Activated T-cell treated with anti-CD3 and anti-CD28 coated beads, Interleukin-2, amount 50 U/mL, for 72 hours (primary cell): ENCODE data around the gene SOX6. TPM values are rescaled to one million over a fixed set of nuclear protein-coding genes. Genes with fewer than 3 reads are reported as not detected.
"Not testable (repeated sequence)": the region's sequence is repeated elsewhere in the genome, so short reads cannot be mapped to it uniquely, and the experiment has no call there.

Experiments
- ATAC-seq, 2 donors: fragments of 150-1000 bp; cut with Tn5 transposase; replicated peaks in 1 of 2; 2 replicates each; pipeline ENCODE4 v1.10.0; 2021; ENCODE audit warnings: moderate library complexity in 2 of 2, mild to moderate bottlenecking in 1 of 2
- DNase-seq, 2 donors: peaks; one replicate each; pipeline ENCODE4 v3.0.0; 2021 to 2022; ENCODE audit warnings: mixed read lengths in 1 of 2
- H3K27ac Mint-ChIP-seq: one replicate; pipeline ENCODE4 v1.8.0; 2022; ENCODE audit warnings: mild to moderate bottlenecking, moderate library complexity, mixed read lengths
- H3K27me3 Mint-ChIP-seq: one replicate; pipeline ENCODE4 v1.8.0; 2022; ENCODE audit warnings: low read depth, mixed read lengths
- H3K36me3 Mint-ChIP-seq, 2 donors: one replicate each; pipeline ENCODE4 v1.8.0; 2022; ENCODE audit warnings: mixed read lengths in 2 of 2, mild to moderate bottlenecking in 1 of 2; ENCODE audit not compliant: insufficient read depth in 2 of 2
- H3K4me1 Mint-ChIP-seq: one replicate; pipeline ENCODE4 v1.8.0; 2022; ENCODE audit warnings: low read depth, mixed read lengths
- H3K4me3 Mint-ChIP-seq, 2 donors: one replicate each; pipeline ENCODE4 v1.8.0; 2022; ENCODE audit warnings: mild to moderate bottlenecking in 2 of 2, mixed read lengths in 2 of 2, moderate library complexity in 2 of 2
- H3K9me3 Mint-ChIP-seq, 2 donors: one replicate each; pipeline ENCODE4 v1.8.0; 2022; ENCODE audit warnings: mixed read lengths in 2 of 2
- total RNA-seq, 2 donors: library from RNA; stranded (reverse); gene quantifications; one replicate each; pipeline ENCODE4 v1.2.3, GENCODE V29; 2022

The SOX6 gene
- total RNA-seq: under 1 TPM in 1 of 2 donors, not detected in 1; 0.48 TPM

DNA sequence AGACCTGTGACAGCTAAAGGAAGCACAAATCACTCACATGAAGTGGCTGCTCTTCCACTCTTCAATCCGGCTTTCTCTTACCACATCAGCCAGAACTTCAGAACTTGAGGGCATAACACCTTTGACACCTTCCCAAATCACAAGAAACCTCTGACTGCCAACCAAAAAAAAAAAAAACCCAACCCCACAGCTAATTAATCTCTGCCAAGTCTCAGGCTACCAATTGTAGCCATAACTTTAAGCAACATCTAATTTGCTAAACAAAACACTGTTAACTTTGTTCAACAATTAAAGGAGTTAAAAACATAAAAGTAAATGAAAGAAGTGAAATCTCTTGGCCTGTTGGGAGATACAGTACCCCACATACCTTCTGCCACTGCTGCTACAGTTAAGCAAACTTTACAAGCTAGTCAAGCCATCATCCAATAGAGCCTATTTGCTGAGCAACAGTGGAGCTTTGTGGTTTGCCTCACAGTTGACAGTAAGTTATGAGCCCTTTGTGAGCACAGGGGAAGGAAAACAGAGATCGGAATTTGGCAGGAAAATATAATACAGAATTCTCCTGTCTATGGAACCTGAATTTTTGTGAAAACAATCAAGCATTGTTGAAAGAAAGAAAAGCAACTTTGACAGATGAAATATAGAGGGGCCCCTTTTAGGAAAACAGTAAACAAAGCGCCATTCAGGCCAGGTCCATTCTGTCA lies at the start of gene SOX6:
Gene SOX6, minus strand, starts transcription at position 490 of the 704 bp plus-strand sequence. CDS start 15,298 bp downstream, outside the sequence.
- Mint-ChIP-seq H3K4me3 (no peak within 1 kb of the TSS), H3K9me3 (peaks cover 0 to 6% of the 10 kb centered on the region in 2 donors), H3K27ac (no peak within 1 kb of the TSS), H3K4me1 (no peaks in the 10 kb centered on the region), H3K27me3 (no peaks in the 10 kb centered on the region), H3K36me3 (no peaks in the 10 kb centered on the region)
- DNase-seq: no peak
- no peak for ATAC-seq

DNA sequence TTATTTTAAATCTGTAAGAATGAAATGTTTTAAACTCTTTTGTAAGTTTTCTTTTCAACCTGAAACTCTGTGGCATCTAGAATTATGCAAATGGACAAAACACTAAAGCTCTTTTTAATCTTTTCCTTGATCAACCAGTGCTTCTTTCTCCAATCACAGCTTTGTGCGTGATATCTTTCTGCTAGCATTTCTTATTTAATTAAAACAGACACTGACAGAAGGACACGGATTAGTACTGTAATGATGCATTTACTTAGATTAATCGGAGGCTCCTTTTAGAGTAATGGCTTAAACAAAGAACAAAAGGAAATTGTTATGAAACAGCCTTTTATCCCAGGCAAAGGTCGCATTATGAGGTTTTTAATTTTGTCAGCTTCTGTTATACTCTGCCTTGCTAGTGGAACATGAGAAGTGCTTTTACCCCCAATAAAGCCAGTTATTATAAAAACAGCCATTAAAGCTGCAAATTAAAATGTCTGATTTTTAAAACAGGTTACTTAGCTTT lies 48.5 kb upstream of the SOX6 start:
- ATAC-seq (no peak), DNase-seq (no peak)
- no peak overlapping the region for H3K27ac Mint-ChIP-seq
- no peak overlapping the region for H3K4me3 Mint-ChIP-seq
- H3K27me3 Mint-ChIP-seq: no peaks in the 10 kb centered on the region
- no peaks in the 10 kb centered on the region for H3K4me1 Mint-ChIP-seq
- H3K9me3 Mint-ChIP-seq: peaks cover 1 to 2% of the 10 kb centered on the region in 2 donors
- no peaks in the 10 kb centered on the region for H3K36me3 Mint-ChIP-seq

DNA sequence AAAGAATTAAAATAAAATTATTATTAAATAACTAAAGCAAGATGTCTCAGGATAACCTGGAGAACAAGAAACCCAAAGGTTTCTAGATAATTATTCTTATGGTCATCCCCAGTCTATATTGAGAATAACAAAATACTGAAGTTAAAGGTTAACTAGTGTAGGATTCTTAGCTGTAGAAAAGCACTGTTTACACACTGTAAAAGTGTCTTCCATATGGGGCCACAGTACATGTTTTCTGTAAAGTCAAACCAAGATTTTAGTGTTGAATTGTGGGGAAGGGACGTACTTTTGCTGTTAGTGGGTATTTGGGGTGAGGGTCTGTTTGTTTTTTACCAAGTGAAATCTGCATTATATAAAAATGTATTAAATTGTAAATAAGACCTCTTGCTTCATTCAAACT lies 47.5 kb upstream of the SOX6 start:
- H3K9me3 Mint-ChIP-seq: peaks cover 1 to 2% of the 10 kb centered on the region in 2 donors
- no peak overlapping the region for H3K4me3 Mint-ChIP-seq
- no peak overlapping the region for H3K27ac Mint-ChIP-seq
- H3K36me3 Mint-ChIP-seq: no peaks in the 10 kb centered on the region
- H3K27me3 Mint-ChIP-seq: no peaks in the 10 kb centered on the region
- ATAC-seq (no peak), DNase-seq (no peak)
- no peaks in the 10 kb centered on the region for H3K4me1 Mint-ChIP-seq

DNA sequence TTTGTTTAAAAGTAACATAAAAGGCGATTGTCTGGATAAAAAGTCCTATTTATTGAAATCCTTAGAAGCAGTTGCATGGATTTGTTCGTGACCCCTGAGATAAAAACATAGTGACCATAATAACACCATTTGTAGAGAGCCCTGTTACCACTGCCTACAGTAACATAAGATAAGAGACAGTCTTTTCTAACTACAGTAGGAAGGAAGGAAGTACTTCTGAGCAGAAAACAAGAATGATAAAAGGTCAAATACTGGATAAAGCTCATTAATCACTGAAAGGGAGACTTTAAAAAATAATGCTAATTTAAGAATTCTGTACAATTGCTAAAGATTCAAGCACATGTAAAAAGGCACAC lies 47.1 kb upstream of the SOX6 start:
- no peak for ATAC-seq
- Mint-ChIP-seq H3K4me3 (no peak overlapping the region), H3K36me3 (no peaks in the 10 kb centered on the region), H3K9me3 (peaks cover 1 to 2% of the 10 kb centered on the region in 2 donors), H3K27me3 (no peaks in the 10 kb centered on the region), H3K4me1 (no peaks in the 10 kb centered on the region), H3K27ac (no peak overlapping the region)
- no peak for DNase-seq

DNA sequence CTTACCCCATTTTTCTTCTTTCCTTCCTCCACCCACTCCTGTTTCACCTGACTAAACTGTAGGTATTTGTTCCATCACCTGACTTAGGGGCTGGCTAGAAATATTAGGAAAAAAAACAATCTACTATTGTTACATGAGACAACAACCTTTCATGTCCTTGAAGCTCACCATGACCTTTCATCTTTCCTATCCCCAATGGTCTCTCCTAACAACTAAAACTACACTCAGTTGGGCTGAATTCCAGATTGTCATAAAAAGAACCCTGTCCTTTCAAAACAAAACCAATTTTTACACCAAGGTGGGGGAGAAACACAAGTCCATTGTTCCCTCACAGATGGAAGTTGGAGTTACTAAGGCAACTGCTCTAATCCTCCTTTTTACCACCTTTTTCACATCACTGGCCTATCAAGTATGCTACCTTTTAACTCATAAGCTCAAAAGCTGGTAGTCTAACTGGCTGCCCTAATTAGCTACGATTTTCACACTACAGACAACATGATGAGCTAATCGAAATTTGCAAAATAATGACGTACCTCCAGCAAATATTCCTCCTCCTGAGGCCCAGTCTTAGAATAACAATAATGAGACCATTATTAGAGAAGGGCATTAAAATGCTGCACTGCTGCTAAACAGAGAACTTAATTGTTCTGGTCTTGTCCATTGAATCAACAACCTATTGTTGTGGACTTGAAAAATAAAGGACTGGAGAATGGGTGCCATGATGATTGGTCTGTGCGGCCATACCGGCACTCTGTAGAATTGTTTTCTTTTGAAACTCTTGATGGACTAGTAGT lies 46.5 kb upstream of the SOX6 start:
- Mint-ChIP-seq H3K27me3 (no peaks in the 10 kb centered on the region), H3K4me1 (no peaks in the 10 kb centered on the region), H3K9me3 (peaks cover 1 to 2% of the 10 kb centered on the region in 2 donors), H3K36me3 (no peaks in the 10 kb centered on the region), H3K27ac (no peak overlapping the region), H3K4me3 (no peak overlapping the region)
- no peak for ATAC-seq
- DNase-seq: no peak

DNA sequence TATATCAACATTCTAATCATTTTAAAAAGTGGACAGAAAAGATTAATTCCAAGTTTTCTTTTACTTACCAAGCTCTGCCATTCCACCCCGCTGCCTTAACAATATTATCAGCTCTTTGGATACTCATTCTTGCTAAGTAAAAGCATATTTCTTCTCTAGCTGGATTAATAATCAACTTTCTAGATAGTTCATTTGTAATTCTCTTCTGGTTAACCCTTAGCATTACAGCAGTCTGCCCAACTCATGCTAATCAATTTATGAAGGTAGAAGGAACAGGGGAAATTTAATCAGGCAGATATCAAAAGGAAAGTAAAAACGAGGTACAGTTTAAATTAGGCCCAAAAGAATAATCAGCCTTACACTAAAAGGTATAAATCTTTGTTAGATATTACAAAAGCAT lies 41.0 kb upstream of the SOX6 start:
- H3K4me1 Mint-ChIP-seq: no peaks in the 10 kb centered on the region
- ATAC-seq (no peak), DNase-seq (no peak)
- H3K27ac Mint-ChIP-seq: no peak overlapping the region
- H3K36me3 Mint-ChIP-seq: no peaks in the 10 kb centered on the region
- no peaks in the 10 kb centered on the region for H3K27me3 Mint-ChIP-seq
- H3K9me3 Mint-ChIP-seq: peaks cover 3 to 5% of the 10 kb centered on the region in 2 donors
- H3K4me3 Mint-ChIP-seq: no peak overlapping the region

DNA sequence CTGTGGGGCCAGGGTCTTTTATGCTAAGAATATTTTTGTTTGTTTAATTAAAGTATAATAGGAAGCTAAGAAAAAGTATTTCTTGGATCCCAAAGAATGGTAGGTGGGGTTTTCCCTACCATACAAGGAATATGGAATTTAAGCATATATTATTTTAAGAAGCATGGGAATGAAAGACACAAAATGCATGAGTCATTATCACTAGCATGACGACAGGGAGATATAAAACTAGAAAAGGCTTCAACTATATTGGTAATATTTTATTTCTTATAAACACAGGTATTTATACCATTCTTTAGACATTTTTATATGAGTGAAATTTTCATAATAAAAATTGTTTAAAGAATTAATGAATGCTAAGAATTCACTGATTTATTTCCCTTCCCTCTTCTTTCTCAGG lies 39.3 kb upstream of the SOX6 start:
- no peaks in the 10 kb centered on the region for H3K27me3 Mint-ChIP-seq

DNA sequence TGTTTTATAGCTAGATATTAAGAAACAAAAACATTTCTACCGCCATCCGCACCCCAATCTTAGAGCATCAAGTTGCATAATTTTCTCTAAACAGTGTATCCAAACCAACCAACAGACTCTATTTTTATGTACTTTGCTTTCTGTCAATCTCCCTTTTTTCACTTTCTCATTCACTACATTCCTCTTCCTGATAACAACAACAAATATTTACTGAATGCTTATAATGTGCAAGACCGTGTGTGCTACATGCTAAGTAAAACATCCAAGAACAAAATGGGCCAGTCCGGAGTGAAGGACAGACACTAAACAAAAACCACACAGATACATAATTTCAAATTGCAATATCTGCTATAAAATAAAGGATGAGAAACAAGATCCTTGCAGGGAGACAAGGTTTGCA lies 38.6 kb upstream of the SOX6 start:
- no peak overlapping the region for H3K4me3 Mint-ChIP-seq
- ATAC-seq (no peak), DNase-seq (no peak)
- no peaks in the 10 kb centered on the region for H3K36me3 Mint-ChIP-seq
- H3K27me3 Mint-ChIP-seq: no peaks in the 10 kb centered on the region
- H3K9me3 Mint-ChIP-seq: peaks cover 5% of the 10 kb centered on the region in 2 donors
- H3K27ac Mint-ChIP-seq: no peak overlapping the region
- H3K4me1 Mint-ChIP-seq: no peaks in the 10 kb centered on the region

More for the DNA sequence above, 39.3 kb upstream of the SOX6 start:
- Mint-ChIP-seq H3K4me1 (no peaks in the 10 kb centered on the region), H3K4me3 (no peak overlapping the region), H3K27ac (no peak overlapping the region), H3K36me3 (no peaks in the 10 kb centered on the region), H3K9me3 (peaks cover 3 to 5% of the 10 kb centered on the region in 2 donors)
- DNase-seq (no peak), ATAC-seq (no peak)

DNA sequence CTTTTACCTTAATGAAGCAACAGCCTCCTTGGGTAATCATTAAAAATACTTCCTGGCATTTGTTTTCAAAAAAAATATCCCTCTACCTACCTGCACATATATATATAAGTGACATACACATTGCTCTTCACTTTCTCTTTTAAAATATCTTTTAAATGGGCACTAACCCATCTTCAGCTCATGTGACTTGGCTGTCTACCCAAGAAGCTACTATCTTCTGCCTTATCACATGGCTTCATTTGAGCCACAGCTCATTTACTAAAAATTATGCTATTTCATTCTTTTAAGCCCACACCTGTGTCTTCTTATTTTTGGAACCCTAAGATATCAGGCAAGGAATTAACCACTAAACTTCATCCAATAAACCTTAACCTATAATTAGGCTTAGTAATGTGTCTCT lies 37.0 kb upstream of the SOX6 start:
- no peak overlapping the region for H3K4me3 Mint-ChIP-seq

DNA sequence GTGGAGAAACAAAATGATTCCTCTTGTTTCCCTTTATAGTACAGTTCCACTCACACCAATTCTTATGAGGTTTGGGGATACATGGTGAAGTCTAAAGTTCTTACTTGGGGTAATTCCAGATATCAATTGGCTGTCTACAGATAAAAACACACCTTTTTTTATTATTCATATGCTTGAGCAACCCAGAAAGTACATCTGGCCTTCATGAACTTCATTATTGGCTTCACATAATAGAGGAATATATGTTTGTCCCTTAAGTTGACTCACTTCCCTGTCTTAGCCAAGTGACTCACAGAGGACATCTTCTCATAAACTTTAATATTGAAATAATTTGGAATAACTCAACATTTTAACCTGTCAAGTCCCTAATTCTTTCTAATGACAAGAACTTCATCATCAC lies 36.3 kb upstream of the SOX6 start:
- Mint-ChIP-seq H3K36me3 (no peaks in the 10 kb centered on the region), H3K4me1 (no peaks in the 10 kb centered on the region), H3K4me3 (no peak overlapping the region), H3K9me3 (peaks cover 5 to 8% of the 10 kb centered on the region in 2 donors), H3K27ac (no peak overlapping the region), H3K27me3 (no peaks in the 10 kb centered on the region)
- DNase-seq (no peak), ATAC-seq (no peak)

More for the DNA sequence above, 37.0 kb upstream of the SOX6 start:
- no peaks in the 10 kb centered on the region for H3K36me3 Mint-ChIP-seq
- peaks cover 5 to 8% of the 10 kb centered on the region in 2 donors for H3K9me3 Mint-ChIP-seq
- no peaks in the 10 kb centered on the region for H3K27me3 Mint-ChIP-seq
- no peak for ATAC-seq
- DNase-seq: no peak
- H3K27ac Mint-ChIP-seq: no peak overlapping the region
- no peaks in the 10 kb centered on the region for H3K4me1 Mint-ChIP-seq

DNA sequence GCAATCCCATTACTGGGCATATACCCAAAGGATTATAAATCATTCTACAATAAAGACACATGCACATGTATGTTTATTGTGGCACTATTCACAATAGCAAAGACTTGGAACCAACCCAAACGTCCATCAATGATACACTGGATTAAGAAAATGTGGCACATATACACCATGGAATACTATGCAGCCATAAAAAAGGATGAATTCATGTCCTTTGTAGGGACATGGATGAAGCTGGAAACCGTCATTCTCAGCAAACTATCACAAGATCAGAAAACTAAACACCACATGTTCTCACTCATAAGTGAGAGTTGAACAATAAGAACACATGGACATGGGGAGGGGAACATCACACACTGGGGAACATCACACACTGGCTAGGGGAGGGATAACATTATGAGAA lies 34.5 kb upstream of the SOX6 start:
- not testable (repeated sequence) for DNase-seq, H3K36me3 Mint-ChIP-seq, H3K27ac Mint-ChIP-seq, H3K4me3 Mint-ChIP-seq, H3K27me3 Mint-ChIP-seq, ATAC-seq, H3K4me1 Mint-ChIP-seq, H3K9me3 Mint-ChIP-seq

DNA sequence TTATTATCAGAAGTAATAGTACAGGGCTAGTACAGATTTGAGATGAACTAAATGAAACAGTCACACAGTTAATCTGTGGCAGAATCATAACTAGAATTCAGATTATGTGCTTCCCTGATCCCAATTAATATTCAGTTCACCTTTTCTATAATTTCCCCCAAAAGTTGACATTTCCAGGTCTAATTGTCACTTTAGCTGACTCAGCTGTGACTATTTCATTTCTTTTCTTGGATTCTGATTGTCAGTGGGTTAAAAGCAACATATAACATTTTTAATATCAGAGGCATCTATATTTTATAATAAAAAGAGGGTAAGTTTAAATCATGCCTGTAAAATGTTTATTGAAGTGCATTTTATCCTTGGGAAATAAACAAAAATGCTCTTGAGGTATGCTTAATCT lies 28.8 kb upstream of the SOX6 start:
- DNase-seq: no peak
- ATAC-seq: no peak

DNA sequence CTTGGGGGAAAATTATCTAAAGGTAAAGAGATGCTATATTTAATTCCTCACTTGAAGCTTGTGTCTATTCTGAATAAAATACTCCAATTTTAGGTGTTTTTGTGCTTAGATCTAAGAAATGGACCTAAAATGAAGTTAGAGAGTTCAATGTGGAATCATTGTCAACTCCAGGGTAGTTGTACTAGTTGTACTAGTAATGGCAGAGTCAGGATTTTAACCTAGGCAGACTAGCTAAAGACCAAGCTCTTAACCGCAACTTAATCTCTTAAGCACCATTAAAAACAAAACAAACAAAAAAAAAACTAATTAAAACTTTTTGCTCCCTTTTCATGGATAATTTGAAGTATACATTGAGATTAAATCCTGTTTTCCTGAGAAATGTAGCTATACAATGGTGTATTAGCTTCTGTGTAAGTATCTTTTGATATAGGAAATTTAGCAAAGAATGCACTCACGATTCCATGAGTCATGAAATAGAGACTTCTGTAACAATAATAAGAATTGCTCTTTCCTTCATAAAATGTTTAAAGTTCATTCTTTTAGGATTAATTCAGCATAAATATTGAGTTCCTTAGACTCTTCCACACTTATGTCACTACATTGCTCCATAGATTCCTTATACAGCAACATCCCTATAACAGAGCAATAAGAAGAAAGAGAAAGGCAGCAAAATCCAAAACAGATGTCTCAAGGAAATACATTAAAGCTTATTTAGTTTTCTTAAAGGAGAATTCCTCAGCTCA lies 26.5 kb upstream of the SOX6 start:
- no peak for DNase-seq
- Mint-ChIP-seq H3K4me3 (no peak overlapping the region), H3K4me1 (no peaks in the 10 kb centered on the region), H3K27ac (no peak overlapping the region), H3K9me3 (no peaks in the 10 kb centered on the region), H3K36me3 (no peaks in the 10 kb centered on the region), H3K27me3 (no peaks in the 10 kb centered on the region)
- ATAC-seq: no peak

More for the DNA sequence above, 28.8 kb upstream of the SOX6 start:
- H3K9me3 Mint-ChIP-seq: peaks cover 0 to 3% of the 10 kb centered on the region in 2 donors
- no peak overlapping the region for H3K27ac Mint-ChIP-seq
- no peak overlapping the region for H3K4me3 Mint-ChIP-seq
- H3K27me3 Mint-ChIP-seq: no peaks in the 10 kb centered on the region
- H3K4me1 Mint-ChIP-seq: no peaks in the 10 kb centered on the region
- no peaks in the 10 kb centered on the region for H3K36me3 Mint-ChIP-seq
